Measurements from ENCODE around the gene KLK12. TPM values are rescaled to one million over a fixed set of nuclear protein-coding genes. Genes with fewer than 3 reads are reported as not detected.

Gene KLK12
- total and polyA plus RNA-seq, 8 donors: not detected

DNA sequence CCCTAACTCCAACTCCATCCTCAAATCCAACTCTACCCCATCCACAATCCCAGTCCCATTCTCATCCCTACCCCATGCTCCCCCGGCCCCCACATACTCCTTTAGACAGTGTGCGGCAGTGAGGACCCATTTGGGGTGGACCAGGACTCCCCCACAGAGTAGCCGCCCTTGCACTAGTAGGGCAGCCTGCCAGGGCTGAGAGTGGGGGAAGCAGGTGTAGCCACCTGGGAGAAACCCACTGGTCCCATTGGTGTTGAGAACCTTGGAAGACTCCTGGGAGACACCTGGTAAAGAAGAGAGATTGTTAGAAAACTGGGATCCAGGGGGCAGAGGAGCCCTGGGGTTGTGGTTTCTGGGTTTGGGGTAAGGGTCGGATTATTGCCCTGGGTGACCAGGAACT lies 25.5 kb upstream of the KLK12 start:
- 68 to 84% methylated on average over 4 of the region's 4 CpGs for WGBS, 2 donors
- intact Hi-C loops (cut with DNase I): no loop called here
- Histone ChIP-seq H3K36me3 (no peaks in the 10 kb centered on the region), H3K4me3 (no peak overlapping the region), H3K27ac (no peak overlapping the region), H3K27me3 (no peaks in the 10 kb centered on the region), H3K4me1 (peaks cover 0 to 5% (median 4%) of the 10 kb centered on the region in 3 donors), H3K9me3 (no peaks in the 10 kb centered on the region)
- no peak for FAIRE-seq
- ATAC-seq: no peak
- no peak for DNase-seq
- TF ChIP-seq, protein P1, sequence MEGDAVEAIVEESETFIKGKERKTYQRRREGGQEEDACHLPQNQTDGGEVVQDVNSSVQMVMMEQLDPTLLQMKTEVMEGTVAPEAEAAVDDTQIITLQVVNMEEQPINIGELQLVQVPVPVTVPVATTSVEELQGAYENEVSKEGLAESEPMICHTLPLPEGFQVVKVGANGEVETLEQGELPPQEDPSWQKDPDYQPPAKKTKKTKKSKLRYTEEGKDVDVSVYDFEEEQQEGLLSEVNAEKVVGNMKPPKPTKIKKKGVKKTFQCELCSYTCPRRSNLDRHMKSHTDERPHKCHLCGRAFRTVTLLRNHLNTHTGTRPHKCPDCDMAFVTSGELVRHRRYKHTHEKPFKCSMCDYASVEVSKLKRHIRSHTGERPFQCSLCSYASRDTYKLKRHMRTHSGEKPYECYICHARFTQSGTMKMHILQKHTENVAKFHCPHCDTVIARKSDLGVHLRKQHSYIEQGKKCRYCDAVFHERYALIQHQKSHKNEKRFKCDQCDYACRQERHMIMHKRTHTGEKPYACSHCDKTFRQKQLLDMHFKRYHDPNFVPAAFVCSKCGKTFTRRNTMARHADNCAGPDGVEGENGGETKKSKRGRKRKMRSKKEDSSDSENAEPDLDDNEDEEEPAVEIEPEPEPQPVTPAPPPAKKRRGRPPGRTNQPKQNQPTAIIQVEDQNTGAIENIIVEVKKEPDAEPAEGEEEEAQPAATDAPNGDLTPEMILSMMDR (IDR thresholded peaks at IDR 0.05): no peak

DNA sequence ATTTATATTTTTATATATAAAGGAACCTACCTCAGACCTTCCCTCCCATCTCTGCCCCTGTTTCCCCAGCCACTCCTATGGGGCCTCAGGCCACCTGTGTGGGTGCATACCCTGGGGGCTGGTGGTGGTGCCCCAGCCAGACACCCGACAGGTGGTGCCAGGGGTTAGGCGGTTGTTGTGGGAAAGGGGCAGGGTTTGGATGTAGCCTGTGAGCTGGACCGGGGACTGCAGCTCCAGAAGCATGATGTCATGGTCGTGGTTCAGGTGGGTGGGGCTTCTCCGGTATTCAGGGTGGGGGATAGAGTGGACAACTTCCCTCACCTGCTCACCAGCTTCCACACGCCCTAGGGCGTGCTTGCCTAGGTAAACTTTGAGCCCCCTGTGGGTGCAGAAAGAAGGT lies 24.9 kb upstream of the KLK12 start:
- TF ChIP-seq, protein P1 (IDR thresholded peaks at IDR 0.05): no peak
- DNase-seq: no peak
- intact Hi-C loops (cut with DNase I): no loop called here
- no peak for ATAC-seq
- Histone ChIP-seq H3K9me3 (no peaks in the 10 kb centered on the region), H3K27ac (no peak overlapping the region), H3K4me1 (peaks cover 0 to 4% (median 0%) of the 10 kb centered on the region in 3 donors), H3K36me3 (no peaks in the 10 kb centered on the region), H3K27me3 (no peaks in the 10 kb centered on the region), H3K4me3 (no peak overlapping the region)
- FAIRE-seq: no peak
- WGBS, 2 donors: 84 to 89% methylated on average over 7 of the region's 7 CpGs

GRCh38 chr19:51055866-51056265 lies 21.1 kb upstream of the KLK12 start:
- FAIRE-seq (no peak), DNase-seq (no peak), ATAC-seq (no peak)
- Histone ChIP-seq H3K4me3 (no peak overlapping the region), H3K27ac (no peak overlapping the region), H3K27me3 (no peaks in the 10 kb centered on the region), H3K36me3 (no peaks in the 10 kb centered on the region), H3K4me1 (no peaks in the 10 kb centered on the region), H3K9me3 (no peaks in the 10 kb centered on the region)
- intact Hi-C loops (cut with DNase I): no loop called here
- TF ChIP-seq, protein P1 (IDR thresholded peaks at IDR 0.05): no peak

- TF ChIP-seq, protein P1 (IDR thresholded peaks at IDR 0.05): no peak
- 2 to 4% methylated on average over 4 of the region's 4 CpGs for WGBS, 2 donors
- intact Hi-C loops (cut with DNase I): no loop called here
- FAIRE-seq (no peak), DNase-seq (peak in 3 of 6 donors; percentile 61 to 64 (median 63)), ATAC-seq (peak in 2 of 4 donors; percentile 90 to 96)
- Histone ChIP-seq H3K27ac (peak overlapping the region in 3 of 4 donors; percentile 28 to 50 (median 46)), H3K9me3 (no peaks in the 10 kb centered on the region), H3K4me1 (peaks cover 0 to 5% (median 4%) of the 10 kb centered on the region in 3 donors), H3K36me3 (no peaks in the 10 kb centered on the region), H3K27me3 (no peaks in the 10 kb centered on the region), H3K4me3 (no peak overlapping the region)
These were observed 12.2 kb upstream of the KLK12 start for GRCh38 chr19:51047031-51047335.

- no peak for ATAC-seq
- no peaks in the 10 kb centered on the region for H3K36me3 ChIP-seq
- DNase-seq: no peak
- intact Hi-C loops (cut with DNase I): no loop called here
- no peak overlapping the region for H3K4me3 ChIP-seq
- no peak overlapping the region for H3K27ac ChIP-seq
- no peaks in the 10 kb centered on the region for H3K27me3 ChIP-seq
- TF ChIP-seq, protein P1 (IDR thresholded peaks at IDR 0.05): no peak
- no peaks in the 10 kb centered on the region for H3K9me3 ChIP-seq
- WGBS, 2 donors: 72 to 80% methylated on average over 11 of the region's 11 CpGs
- peaks cover 0 to 5% (median 4%) of the 10 kb centered on the region in 3 donors for H3K4me1 ChIP-seq
- no peak for FAIRE-seq
These were observed 9.5 kb upstream of the KLK12 start for GRCh38 chr19:51044327-51044726.
